HepG2 (cell line): ENCODE data around the gene VAT1L. TPM values are rescaled to one million over a fixed set of nuclear protein-coding genes. Genes with fewer than 3 reads are reported as not detected.

Source experiments
- ATAC-seq: fragments of 200-7000 bp; cut with Tn5 transposase; 3 replicates; pipeline ENCODE4 v1.9.1; 2020; ENCODE audit warnings: mild to moderate bottlenecking, moderate library complexity
- BruUV-seq: library from RNA; stranded (reverse); fragments of 400-500 nt; replicated peaks from 2 replicates; lab custom pipeline; 2021; lab: Mats Ljungman, UMichigan
- CTCF ChIA-PET: fragments of 300-600 bp; formaldehyde crosslinking; extraction: SDS; loops from one replicate; lab custom pipeline; 2021; ENCODE audit warnings: low total read pairs, inconsistent platforms, low intra/inter-chr PET ratio; lab: Yijun Ruan, JAX
- POLR2A ChIA-PET: fragments of 350-600 bp; sonication (Branson Sonifier 250); formaldehyde crosslinking; loops from one replicate; lab custom pipeline; 2020; ENCODE audit warnings: antibody characterized with exemption, inconsistent platforms; lab: Yijun Ruan, JAX
- DNase-seq: peaks from one replicate; pipeline ENCODE4 v3.0.0-alpha.2; 2015; ENCODE audit warnings: low spot score
- FAIRE-seq: peaks from 3 replicates; lab custom pipeline; 2011; peaks lifted over from hg19 to GRCh38; lab: Jason Lieb, UNC
- H2AFZ ChIP-seq: one replicate; pipeline ENCODE4 v1.6.1; 2011; ENCODE audit warnings: low read length, inconsistent platforms
- H3K27ac ChIP-seq: fragments of 300-600 bp; 3 replicates; pipeline ENCODE4 v1.8.0; 2011; ENCODE audit warnings: mixed run types, mild to moderate bottlenecking, mixed read lengths, low read length, inconsistent platforms; ENCODE audit not compliant: insufficient read depth; ENCODE audit errors: extremely low read length
- H3K27me3 ChIP-seq, 2 experiments: fragments of 200-600 bp in 1 of 2; 2 replicates in 1 of 2; 3 replicates in 1 of 2; pipeline versions ENCODE4 v1.6.0 to v1.8.0; 2011; ENCODE audit warnings: low read length in 2 of 2, mild to moderate bottlenecking in 2 of 2, moderate library complexity in 2 of 2, inconsistent platforms in 1 of 2; ENCODE audit not compliant: insufficient read depth in 2 of 2, control insufficient read depth in 1 of 2
- H3K36me3 ChIP-seq, 2 experiments: fragments of 200-600 bp in 1 of 2; replicated peaks in 1 of 2; 2 replicates in 1 of 2; 3 replicates in 1 of 2; pipeline versions ENCODE4 v1.5.1 to v1.8.0; 2011; ENCODE audit warnings: low read length in 2 of 2, inconsistent platforms in 1 of 2; ENCODE audit not compliant: insufficient read depth in 2 of 2, control insufficient read depth in 1 of 2
- H3K4me1 ChIP-seq: 2 replicates; pipeline ENCODE4 v1.5.1; 2012; ENCODE audit warnings: low read length, inconsistent platforms; ENCODE audit not compliant: insufficient read depth
- H3K4me2 ChIP-seq: 2 replicates; pipeline ENCODE4 v1.6.0; 2011; ENCODE audit warnings: low read depth, low read length, inconsistent platforms
- H3K4me3 ChIP-seq, 3 experiments: fragments of 200-600 bp in 1 of 3; sonication (generic), shearing (Covaris generic) in 1 of 3; replicated peaks in 1 of 3; 2 replicates each; pipeline ENCODE4 v1.5.1; 2011 to 2016; ENCODE audit warnings: low read length in 3 of 3, inconsistent platforms in 2 of 3, low read depth in 2 of 3, mild to moderate bottlenecking in 2 of 3, control low read depth in 1 of 3, mixed read lengths in 1 of 3; ENCODE audit not compliant: insufficient read depth in 1 of 3
- H3K79me2 ChIP-seq: one replicate; pipeline ENCODE4 v1.6.1; 2011; ENCODE audit warnings: low read length, inconsistent platforms; ENCODE audit not compliant: insufficient read depth
- H3K9ac ChIP-seq: 2 replicates; pipeline ENCODE4 v1.6.0; 2011; ENCODE audit warnings: mild to moderate bottlenecking, low read depth, low read length, inconsistent platforms; ENCODE audit not compliant: insufficient read depth
- H3K9me3 ChIP-seq: 2 replicates; pipeline ENCODE4 v1.5.1; 2012; ENCODE audit warnings: mild to moderate bottlenecking, low read length
- H4K20me1 ChIP-seq: 2 replicates; pipeline ENCODE4 v1.6.0; 2011; ENCODE audit warnings: inconsistent platforms, mild to moderate bottlenecking, low read length, moderate library complexity; ENCODE audit not compliant: insufficient read depth
- BCLAF1 ChIP-seq: fragments of 450-650 bp; IDR thresholded peaks from 2 replicates; pipeline ENCODE4 v1.6.1; 2017; ENCODE audit warnings: mild to moderate bottlenecking
- NPAS2 ChIP-seq: sonication (generic); formaldehyde crosslinking; IDR thresholded peaks from 2 replicates; pipeline ENCODE4 v1.8.0; 2022; ENCODE audit warnings: mild to moderate bottlenecking, missing genetic modification reagents, borderline replicate concordance
- NR2C2 ChIP-seq: sonication (generic); formaldehyde crosslinking; IDR thresholded peaks from 2 replicates; pipeline ENCODE4 v1.4.0; 2020; ENCODE audit warnings: missing genetic modification reagents, mild to moderate bottlenecking, moderate library complexity, borderline replicate concordance
- ZNF569 ChIP-seq: sonication (generic); formaldehyde crosslinking; IDR thresholded peaks from 2 replicates; pipeline ENCODE4 v1.5.0; 2020; ENCODE audit warnings: mild to moderate bottlenecking, missing genetic modification reagents, moderate library complexity, borderline replicate concordance
- ZNF615 ChIP-seq: sonication (generic); formaldehyde crosslinking; IDR thresholded peaks from 2 replicates; pipeline ENCODE4 v1.5.0; 2020; ENCODE audit warnings: mild to moderate bottlenecking, missing genetic modification reagents, borderline replicate concordance
- ZNF619 ChIP-seq: sonication (generic); formaldehyde crosslinking; IDR thresholded peaks from 2 replicates; pipeline ENCODE4 v1.4.0; 2020; ENCODE audit warnings: mild to moderate bottlenecking, missing genetic modification reagents
- WGBS: methylation state at CpG from one replicate; pipeline ENCODE4 v1.1.6; 2017; ENCODE audit warnings: low lambda C conversion rate; 5-methylcytosine and 5-hydroxymethylcytosine counted together
- in situ Hi-C: cut with HindIII; loops from 2 replicates; pipeline ENCODE4 v1.10.0; 2017; ENCODE audit warnings: low pct_unique_long_range_greater_than_20kb; ENCODE audit not compliant: extremely low pct_ligation_motif_present
- intact Hi-C: fragments of 100-400 bp; cut with micrococcal nuclease; formaldehyde crosslinking; loops from one replicate; pipeline ENCODE4 v1.10.0; 2022; ENCODE audit not compliant: unreplicated experiment
- polyA plus RNA-seq, 8 experiments: library from polyadenylated mRNA; depleted of rRNA in 3 of 8; stranded (reverse) in 7 of 8; unstranded in 1 of 8; fragments of >200 nt; fragmentation: Illumina TruSeq in 4 of 8; extraction: Trizol in 4 of 8; gene quantifications; 2 replicates each; pipeline versions ENCODE4 v1.2.1 to v1.2.3, GENCODE V29; 2011 to 2016; ENCODE audit warnings: low read depth in 4 of 8, missing spikeins in 1 of 8, mixed read lengths in 1 of 8; ENCODE audit not compliant: insufficient read depth in 1 of 8
- total RNA-seq, 5 experiments: library from RNA; depleted of rRNA; stranded (reverse); fragments of >200 nt; fragmentation: Illumina TruSeq; extraction: Trizol; gene quantifications; 2 replicates each; pipeline ENCODE4 v1.2.3, GENCODE V29; 2016; ENCODE audit warnings: low read depth in 1 of 5
- TF ChIP-seq, protein P1 (sequence below): sonication (generic); formaldehyde crosslinking; conservative IDR thresholded peaks from 2 replicates; pipeline ENCODE4 v1.8.0; 2022; ENCODE audit warnings: low read depth, missing genetic modification reagents

VAT1L gene
- total and polyA plus RNA-seq, 2 of the 13 experiments (the other 11 are each of a cell fraction or from before 2014, with no cell fraction given), result not detected

DNA sequence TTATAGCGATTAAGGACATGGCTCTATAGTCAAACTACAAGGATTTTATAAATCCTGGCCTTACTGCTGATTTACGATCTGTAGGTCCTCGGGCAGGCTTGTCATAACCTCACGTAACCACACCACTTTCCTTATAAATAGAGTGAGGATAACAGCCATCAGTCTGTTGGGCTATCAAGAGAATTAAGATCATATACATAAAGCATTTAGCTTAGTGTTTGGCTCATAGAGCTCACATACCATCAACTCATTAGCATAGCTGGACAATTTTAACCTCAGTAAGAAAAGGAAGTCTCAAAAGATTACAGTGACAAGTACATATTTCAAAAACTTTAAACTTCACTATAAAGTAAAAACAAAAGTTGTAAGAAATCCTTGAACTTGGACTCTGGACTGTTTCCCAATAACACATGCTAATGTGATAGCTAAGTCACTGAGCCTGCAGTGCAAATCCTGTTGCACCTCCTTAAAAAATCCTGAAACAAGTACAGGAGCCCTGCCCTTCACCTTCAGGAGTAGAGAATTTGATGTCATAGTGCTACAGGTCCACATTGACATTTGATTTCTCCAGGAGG lies 213.2 kb downstream of the VAT1L start:
- BruUV-seq, result no TSS peak
- no peaks in the 10 kb centered on the region for H3K36me3 ChIP-seq
- H3K27me3 ChIP-seq, result no peaks in the 10 kb centered on the region
- no peak overlapping the region for H3K9ac ChIP-seq
- DNase-seq (no peak), ATAC-seq (no peak), FAIRE-seq (no peak)
- H2AFZ ChIP-seq, result no peak overlapping the region
- H3K4me1 ChIP-seq, result peaks cover 24% of the 10 kb centered on the region
- no peaks in the 10 kb centered on the region for H3K79me2 ChIP-seq
- H3K9me3 ChIP-seq, result peaks cover 5% of the 10 kb centered on the region
- intact Hi-C loops, result loop anchor here (10.0 kb wide), 1 partner anchor 767 kb away; no protein-coding TSS in a partner anchor
- CTCF ChIA-PET, result no interaction called here
- POLR2A ChIA-PET, result no interaction called here
- WGBS, result 43% methylated on average over 4 of the region's 4 CpGs
- H4K20me1 ChIP-seq, result no peaks in the 10 kb centered on the region
- in situ Hi-C loops, result no loop called here
- H3K27ac ChIP-seq, result no peak overlapping the region
- H3K4me2 ChIP-seq, result no peak overlapping the region
- TF ChIP-seq ZNF615 (CRISPR knock-in tag) (no peak), NPAS2 (CRISPR knock-in tag) (no peak), NR2C2 (CRISPR knock-in tag) (no peak), ZNF569 (no peak), ZNF619 (CRISPR knock-in tag) (no peak), BCLAF1 (no peak)
- TF ChIP-seq, protein P1, sequence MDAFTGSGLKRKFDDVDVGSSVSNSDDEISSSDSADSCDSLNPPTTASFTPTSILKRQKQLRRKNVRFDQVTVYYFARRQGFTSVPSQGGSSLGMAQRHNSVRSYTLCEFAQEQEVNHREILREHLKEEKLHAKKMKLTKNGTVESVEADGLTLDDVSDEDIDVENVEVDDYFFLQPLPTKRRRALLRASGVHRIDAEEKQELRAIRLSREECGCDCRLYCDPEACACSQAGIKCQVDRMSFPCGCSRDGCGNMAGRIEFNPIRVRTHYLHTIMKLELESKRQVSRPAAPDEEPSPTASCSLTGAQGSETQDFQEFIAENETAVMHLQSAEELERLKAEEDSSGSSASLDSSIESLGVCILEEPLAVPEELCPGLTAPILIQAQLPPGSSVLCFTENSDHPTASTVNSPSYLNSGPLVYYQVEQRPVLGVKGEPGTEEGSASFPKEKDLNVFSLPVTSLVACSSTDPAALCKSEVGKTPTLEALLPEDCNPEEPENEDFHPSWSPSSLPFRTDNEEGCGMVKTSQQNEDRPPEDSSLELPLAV (CRISPR knock-in tag), result no peak
- H3K4me3 ChIP-seq, result no peak overlapping the region
